ENCODE data around the gene FILIP1L.

Gene FILIP1L

GRCh38 chr3:100002599-100003350, 111.5 kb downstream of the FILIP1L start:
- TF ChIP-seq, protein P1, sequence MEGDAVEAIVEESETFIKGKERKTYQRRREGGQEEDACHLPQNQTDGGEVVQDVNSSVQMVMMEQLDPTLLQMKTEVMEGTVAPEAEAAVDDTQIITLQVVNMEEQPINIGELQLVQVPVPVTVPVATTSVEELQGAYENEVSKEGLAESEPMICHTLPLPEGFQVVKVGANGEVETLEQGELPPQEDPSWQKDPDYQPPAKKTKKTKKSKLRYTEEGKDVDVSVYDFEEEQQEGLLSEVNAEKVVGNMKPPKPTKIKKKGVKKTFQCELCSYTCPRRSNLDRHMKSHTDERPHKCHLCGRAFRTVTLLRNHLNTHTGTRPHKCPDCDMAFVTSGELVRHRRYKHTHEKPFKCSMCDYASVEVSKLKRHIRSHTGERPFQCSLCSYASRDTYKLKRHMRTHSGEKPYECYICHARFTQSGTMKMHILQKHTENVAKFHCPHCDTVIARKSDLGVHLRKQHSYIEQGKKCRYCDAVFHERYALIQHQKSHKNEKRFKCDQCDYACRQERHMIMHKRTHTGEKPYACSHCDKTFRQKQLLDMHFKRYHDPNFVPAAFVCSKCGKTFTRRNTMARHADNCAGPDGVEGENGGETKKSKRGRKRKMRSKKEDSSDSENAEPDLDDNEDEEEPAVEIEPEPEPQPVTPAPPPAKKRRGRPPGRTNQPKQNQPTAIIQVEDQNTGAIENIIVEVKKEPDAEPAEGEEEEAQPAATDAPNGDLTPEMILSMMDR (IDR thresholded peaks at IDR 0.05; ENCODE audit: insufficient read depth, low read length, poor library complexity, severe bottlenecking): no peak
- no peak overlapping the region for H3K4me3 ChIP-seq (replicated peaks; ENCODE audit: low read depth, low read length)
- no peak for DNase-seq (ENCODE audit: extremely low read depth, insufficient read length)
- H3K27me3 ChIP-seq (replicated peaks; ENCODE audit: control insufficient read depth, insufficient read depth, low read length): no peaks in the 10 kb centered on the region
- no peaks in the 10 kb centered on the region for H3K36me3 ChIP-seq (ENCODE audit: control insufficient read depth, insufficient read depth, low read length)

DNA sequence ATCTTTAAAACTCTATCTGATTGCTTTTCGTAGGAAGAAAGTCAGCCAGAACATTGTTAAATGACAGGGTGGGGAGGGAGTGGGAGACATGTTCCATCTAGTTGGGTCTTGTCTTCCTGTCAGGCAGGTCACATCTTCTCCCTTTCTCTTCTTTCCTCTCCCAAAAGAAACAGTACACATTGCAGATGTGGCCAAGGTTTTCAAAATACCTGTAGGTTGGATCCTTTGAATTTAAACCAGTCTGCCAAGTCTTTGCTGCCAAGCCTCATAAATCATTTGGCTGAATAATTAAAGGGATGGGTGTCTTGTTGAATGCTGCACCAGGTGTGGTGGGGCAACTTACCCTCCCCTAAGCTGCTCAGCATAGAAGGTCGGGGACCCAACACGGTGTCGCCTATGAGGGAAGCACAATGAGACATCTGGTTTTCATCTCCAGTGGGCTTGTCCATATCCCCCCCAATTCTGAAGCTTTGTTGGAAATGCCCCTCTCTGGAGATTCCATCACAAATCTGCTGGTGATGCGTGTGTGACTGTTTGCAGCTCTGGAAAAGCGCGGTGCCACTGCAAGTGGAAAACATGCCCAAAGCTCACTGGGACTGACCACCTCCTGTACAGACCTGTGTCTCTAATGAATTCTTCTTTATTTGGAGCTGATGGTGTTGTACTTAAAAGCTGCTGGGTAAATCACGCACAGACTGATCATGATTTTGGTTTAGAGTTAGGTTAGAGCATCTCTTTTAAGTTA, 112.6 kb downstream of the FILIP1L start:
- H3K36me3 ChIP-seq (ENCODE audit: control insufficient read depth, insufficient read depth, low read length): no peaks in the 10 kb centered on the region
- no peak for DNase-seq (ENCODE audit: extremely low read depth, insufficient read length)
- H3K4me3 ChIP-seq (replicated peaks; ENCODE audit: low read depth, low read length): no peak overlapping the region
- H3K27me3 ChIP-seq (replicated peaks; ENCODE audit: control insufficient read depth, insufficient read depth, low read length): no peaks in the 10 kb centered on the region
- TF ChIP-seq, protein P1 (IDR thresholded peaks at IDR 0.05; ENCODE audit: insufficient read depth, low read length, poor library complexity, severe bottlenecking): no peak

GRCh38 chr3:100001083-100001482, 113.2 kb downstream of the FILIP1L start:
- Histone ChIP-seq H3K27me3 (replicated peaks; ENCODE audit: control insufficient read depth, insufficient read depth, low read length) (no peaks in the 10 kb centered on the region), H3K36me3 (ENCODE audit: control insufficient read depth, insufficient read depth, low read length) (no peaks in the 10 kb centered on the region), H3K4me3 (replicated peaks; ENCODE audit: low read depth, low read length) (no peak overlapping the region)
- no peak for DNase-seq (ENCODE audit: extremely low read depth, insufficient read length)
- TF ChIP-seq, protein P1 (IDR thresholded peaks at IDR 0.05; ENCODE audit: insufficient read depth, low read length, poor library complexity, severe bottlenecking): no peak

DNA sequence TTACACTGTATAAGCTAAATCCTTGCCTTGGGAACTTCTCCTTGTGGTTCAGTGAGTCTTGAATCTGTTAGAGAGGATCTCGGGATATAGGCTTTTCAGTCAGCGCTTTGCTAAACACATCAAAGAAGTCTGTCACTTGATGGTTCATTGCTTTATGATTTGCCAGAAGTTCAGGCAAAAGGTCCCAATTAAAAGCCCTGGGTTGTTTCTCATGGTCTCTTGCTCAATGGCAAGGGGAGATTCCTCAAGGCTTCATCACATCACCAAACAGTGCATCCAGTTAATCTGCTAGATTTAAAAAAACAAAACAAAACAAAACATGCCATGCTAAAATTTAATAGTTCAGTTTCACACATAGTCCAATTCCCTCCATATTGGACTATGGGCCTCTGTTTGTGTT, 114.8 kb downstream of the FILIP1L start:
- TF ChIP-seq, protein P1 (IDR thresholded peaks at IDR 0.05; ENCODE audit: insufficient read depth, low read length, poor library complexity, severe bottlenecking): no peak
- H3K27me3 ChIP-seq (replicated peaks; ENCODE audit: control insufficient read depth, insufficient read depth, low read length): no peaks in the 10 kb centered on the region
- H3K4me3 ChIP-seq (replicated peaks; ENCODE audit: low read depth, low read length): no peak overlapping the region
- no peaks in the 10 kb centered on the region for H3K36me3 ChIP-seq (ENCODE audit: control insufficient read depth, insufficient read depth, low read length)
- no peak for DNase-seq (ENCODE audit: extremely low read depth, insufficient read length)

DNA sequence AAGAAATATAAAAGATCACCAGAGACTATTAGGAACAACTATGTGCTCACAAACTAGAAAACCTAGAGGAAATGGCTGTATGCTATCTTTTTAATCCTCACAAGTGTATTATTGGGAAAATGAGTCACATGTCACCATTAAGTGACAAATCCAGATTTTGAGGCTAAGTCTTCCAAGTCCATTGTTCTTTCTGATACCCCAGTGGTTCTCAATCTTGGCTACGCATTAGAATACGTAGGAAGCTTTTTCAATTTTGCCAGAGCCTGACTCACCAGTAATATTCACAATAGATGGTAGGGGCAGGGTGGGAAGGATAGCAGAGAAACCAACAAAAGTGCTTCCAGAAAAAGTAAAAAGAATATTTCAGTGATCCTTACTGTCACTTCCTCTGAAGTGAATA, 117.0 kb downstream of the FILIP1L start:
- DNase-seq (ENCODE audit: extremely low read depth, insufficient read length): no peak

More for the DNA sequence above, 117.0 kb downstream of the FILIP1L start:
- H3K36me3 ChIP-seq (ENCODE audit: control insufficient read depth, insufficient read depth, low read length): no peaks in the 10 kb centered on the region
- TF ChIP-seq, protein P1 (IDR thresholded peaks at IDR 0.05; ENCODE audit: insufficient read depth, low read length, poor library complexity, severe bottlenecking): no peak
- no peak overlapping the region for H3K4me3 ChIP-seq (replicated peaks; ENCODE audit: low read depth, low read length)
- no peaks in the 10 kb centered on the region for H3K27me3 ChIP-seq (replicated peaks; ENCODE audit: control insufficient read depth, insufficient read depth, low read length)

Data from GM06990 (cell line).